MM.1S (cell line): ENCODE measurements around the gene SYT1.

Source experiments
- DNase-seq: peaks from one replicate; pipeline ENCODE4 v3.0.0-alpha.2; 2015
- H2AFZ ChIP-seq: fragments of 300-600 bp; sonication (generic); 2 replicates; pipeline ENCODE4 v1.6.0; 2016; ENCODE audit warnings: antibody characterized with exemption, low read length
- H3F3A ChIP-seq: fragments of 300-600 bp; sonication (generic); 2 replicates; pipeline ENCODE4 v1.6.1; 2016; ENCODE audit warnings: mild to moderate bottlenecking, antibody characterized with exemption, low read length, moderate library complexity, mixed read lengths; ENCODE audit not compliant: insufficient read depth
- H3K27ac ChIP-seq: fragments of 300-600 bp; sonication (generic); 2 replicates; pipeline ENCODE4 v1.5.1; 2016; ENCODE audit warnings: mild to moderate bottlenecking, low read length
- H3K27me3 ChIP-seq: fragments of 300-600 bp; sonication (generic); replicated peaks from 2 replicates; pipeline ENCODE4 v1.6.0; 2016; ENCODE audit warnings: low read length; ENCODE audit not compliant: insufficient read depth
- H3K36me3 ChIP-seq: fragments of 300-600 bp; sonication (generic); replicated peaks from 2 replicates; pipeline ENCODE4 v1.6.1; 2016; ENCODE audit warnings: mild to moderate bottlenecking, low read length, mixed read lengths; ENCODE audit not compliant: insufficient read depth
- H3K4me1 ChIP-seq: fragments of 300-600 bp; sonication (generic); 2 replicates; pipeline ENCODE4 v1.6.1; 2016; ENCODE audit warnings: low read length, mixed read lengths
- H3K4me2 ChIP-seq: fragments of 300-600 bp; sonication (generic); 2 replicates; pipeline ENCODE4 v1.6.0; 2016; ENCODE audit warnings: low read depth, low read length
- H3K4me3 ChIP-seq: fragments of 300-600 bp; sonication (generic); 2 replicates; pipeline ENCODE4 v1.5.1; 2016; ENCODE audit warnings: low read length, mixed read lengths
- H3K79me2 ChIP-seq: fragments of 300-600 bp; sonication (generic); 2 replicates; pipeline ENCODE4 v1.6.1; 2016; ENCODE audit warnings: mixed run types, low read length, mixed read lengths
- H3K9ac ChIP-seq: fragments of 300-600 bp; sonication (generic); 2 replicates; pipeline ENCODE4 v1.6.1; 2016; ENCODE audit warnings: low read length, mixed read lengths
- H3K9me2 ChIP-seq: fragments of 300-600 bp; sonication (generic); replicated peaks from 2 replicates; pipeline ENCODE4 v1.6.1; 2016; ENCODE audit warnings: mild to moderate bottlenecking, low read length, mixed read lengths; ENCODE audit not compliant: insufficient read depth
- H3K9me3 ChIP-seq: fragments of 300-600 bp; sonication (generic); replicated peaks from 2 replicates; pipeline ENCODE4 v1.6.1; 2016; ENCODE audit warnings: mild to moderate bottlenecking, low read length, mixed read lengths; ENCODE audit not compliant: insufficient read depth
- H4K20me1 ChIP-seq: fragments of 300-600 bp; sonication (generic); 2 replicates; pipeline ENCODE4 v1.6.1; 2016; ENCODE audit warnings: mild to moderate bottlenecking, low read length, moderate library complexity, mixed read lengths; ENCODE audit not compliant: insufficient read depth
- CTCF ChIP-seq: fragments of 300-600 bp; sonication (generic); IDR thresholded peaks from 2 replicates; pipeline ENCODE4 v1.5.1; 2016; ENCODE audit warnings: antibody characterized with exemption, low read length, mixed read lengths
- EZH2 ChIP-seq: fragments of 300-600 bp; sonication (generic); optimal IDR thresholded peaks from 2 replicates; pipeline ENCODE3; 2017; ENCODE audit warnings: low read depth, mild to moderate bottlenecking, antibody characterized with exemption, low read length, mixed read lengths
- EZH2phosphoT487 ChIP-seq: fragments of 300-600 bp; sonication (generic); IDR thresholded peaks from 2 replicates; pipeline ENCODE4 v1.6.1; 2018; ENCODE audit warnings: antibody characterized with exemption, low read length

SYT1 gene

GRCh38 chr12:79199166-79199565, 334.6 kb downstream of the SYT1 start:
- Histone ChIP-seq H2AFZ (no peak overlapping the region), H3K27ac (no peak overlapping the region), H3K9me3 (no peaks in the 10 kb centered on the region), H3K4me3 (no peak overlapping the region), H3K27me3 (no peaks in the 10 kb centered on the region), H3K4me1 (no peaks in the 10 kb centered on the region), H4K20me1 (no peaks in the 10 kb centered on the region), H3K4me2 (no peak overlapping the region), H3K9ac (no peak overlapping the region), H3K9me2 (no peaks in the 10 kb centered on the region), H3K36me3 (no peaks in the 10 kb centered on the region), H3F3A (no peaks in the 10 kb centered on the region), H3K79me2 (no peaks in the 10 kb centered on the region)
- TF ChIP-seq CTCF = no peak
- no peak for TF ChIP-seq EZH2phosphoT487
- no peak for TF ChIP-seq EZH2
- DNase-seq = no peak

- Histone ChIP-seq H3K36me3 (no peaks in the 10 kb centered on the region), H3K27me3 (no peaks in the 10 kb centered on the region), H3K4me2 (no peak overlapping the region), H3K79me2 (no peaks in the 10 kb centered on the region), H3K4me3 (no peak overlapping the region), H3F3A (no peaks in the 10 kb centered on the region), H3K9ac (no peak overlapping the region), H3K4me1 (no peaks in the 10 kb centered on the region), H2AFZ (no peak overlapping the region), H3K27ac (no peak overlapping the region), H3K9me3 (no peaks in the 10 kb centered on the region), H3K9me2 (no peaks in the 10 kb centered on the region), H4K20me1 (no peaks in the 10 kb centered on the region)
- DNase-seq = no peak
- TF ChIP-seq EZH2 = no peak
- no peak for TF ChIP-seq EZH2phosphoT487
- TF ChIP-seq CTCF = no peak
Measured at GRCh38 chr12:79200176-79200575, 335.6 kb downstream of the SYT1 start.

GRCh38 chr12:79203058-79203647, 338.6 kb downstream of the SYT1 start:
- Histone ChIP-seq H3K4me2 (no peak overlapping the region), H3K36me3 (no peaks in the 10 kb centered on the region), H3K27me3 (no peaks in the 10 kb centered on the region), H3K27ac (no peak overlapping the region), H3K4me1 (no peaks in the 10 kb centered on the region), H3K9me2 (no peaks in the 10 kb centered on the region), H4K20me1 (no peaks in the 10 kb centered on the region), H3K4me3 (no peak overlapping the region), H2AFZ (no peak overlapping the region), H3F3A (no peaks in the 10 kb centered on the region), H3K9me3 (no peaks in the 10 kb centered on the region), H3K9ac (no peak overlapping the region), H3K79me2 (no peaks in the 10 kb centered on the region)
- DNase-seq = no peak
- TF ChIP-seq EZH2phosphoT487 (no peak), CTCF (no peak), EZH2 (no peak)
